ENCODE data around the gene YTHDC1. TPM values are rescaled to one million over a fixed set of nuclear protein-coding genes. Genes with fewer than 3 reads are reported as not detected.
A peak's percentile ranks its signal among the peaks of the same experiment; 100 is the strongest.

Gene YTHDC1
- total and polyA plus RNA-seq, 2 experiments from 2014 or later, result 29.8 to 38.0 TPM

DNA sequence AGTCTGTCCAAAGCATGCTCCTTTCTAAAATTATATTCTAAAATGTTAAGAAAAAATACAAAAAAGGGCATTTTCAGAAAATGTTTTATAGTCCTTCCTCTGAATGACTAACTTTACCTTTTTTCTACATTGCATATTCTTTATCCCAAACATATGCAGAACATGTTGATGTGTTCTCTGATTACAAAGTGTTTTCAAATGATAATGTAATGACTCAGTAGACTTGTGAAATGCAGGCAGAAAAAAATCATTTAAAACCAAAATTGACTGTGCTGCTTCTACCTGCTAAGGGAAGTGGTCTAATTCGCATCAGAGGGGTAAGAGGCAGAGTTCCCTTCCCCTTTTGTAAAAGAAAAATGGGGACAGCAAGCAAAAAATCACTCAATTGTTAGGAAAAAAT, 22.7 kb upstream of the YTHDC1 start:
- TF ChIP-seq EZH2phosphoT487 (IDR thresholded peaks at IDR 0.05; ENCODE audit: insufficient read depth, low read depth) (no peak), EZH2 (IDR thresholded peaks at IDR 0.05; ENCODE audit: insufficient read depth, poor library complexity, severe bottlenecking) (no peak)
- H3K27ac ChIP-seq, result peak overlapping the region; percentile 46
- DNase-seq, result peak; percentile 60
- H3K9ac ChIP-seq, result peak overlapping the region; percentile 13; the same call in 1 of the 2 replicates
- H3K4me3 ChIP-seq, result peak overlapping the region; percentile 64
- no peaks in the 10 kb centered on the region for H4K20me1 ChIP-seq (ENCODE audit: insufficient read depth)
- H3K79me2 ChIP-seq (ENCODE audit: insufficient read depth), result no peaks in the 10 kb centered on the region
- no peaks in the 10 kb centered on the region for H3K9me3 ChIP-seq (ENCODE audit: low read depth)
- no peaks in the 10 kb centered on the region for H3K9me2 ChIP-seq (ENCODE audit: insufficient read depth)
- H3K27me3 ChIP-seq (replicated peaks; ENCODE audit: insufficient read depth), result 0 out of 2 replicates have a peak, but pooled peaks cover 7% of the 10 kb centered on the region
- H3K4me2 ChIP-seq (ENCODE audit: unreplicated experiment), result peak overlapping the region; percentile 96
- H2AFZ ChIP-seq, result peak overlapping the region; percentile 91
- peaks cover 42% of the 10 kb centered on the region for H3K4me1 ChIP-seq (ENCODE audit: insufficient read depth)
- in situ Hi-C loops (cut with MboI), result loop anchor here (25.0 kb wide), 1 partner anchor 485 kb away; the partner anchor contains the start of gene TMPRSS11D
- no peaks in the 10 kb centered on the region for H3K36me3 ChIP-seq (ENCODE audit: low read depth)
- 84 to 88% methylated on average over 1 of the region's 1 CpG for WGBS, 2 experiments (ENCODE audit: low coverage in 1 of 2, low lambda C conversion rate in 2 of 2, missing lambda C conversion rate in 2 of 2)
- H3F3A ChIP-seq (ENCODE audit: insufficient read depth), result peaks cover 34% of the 10 kb centered on the region

DNA sequence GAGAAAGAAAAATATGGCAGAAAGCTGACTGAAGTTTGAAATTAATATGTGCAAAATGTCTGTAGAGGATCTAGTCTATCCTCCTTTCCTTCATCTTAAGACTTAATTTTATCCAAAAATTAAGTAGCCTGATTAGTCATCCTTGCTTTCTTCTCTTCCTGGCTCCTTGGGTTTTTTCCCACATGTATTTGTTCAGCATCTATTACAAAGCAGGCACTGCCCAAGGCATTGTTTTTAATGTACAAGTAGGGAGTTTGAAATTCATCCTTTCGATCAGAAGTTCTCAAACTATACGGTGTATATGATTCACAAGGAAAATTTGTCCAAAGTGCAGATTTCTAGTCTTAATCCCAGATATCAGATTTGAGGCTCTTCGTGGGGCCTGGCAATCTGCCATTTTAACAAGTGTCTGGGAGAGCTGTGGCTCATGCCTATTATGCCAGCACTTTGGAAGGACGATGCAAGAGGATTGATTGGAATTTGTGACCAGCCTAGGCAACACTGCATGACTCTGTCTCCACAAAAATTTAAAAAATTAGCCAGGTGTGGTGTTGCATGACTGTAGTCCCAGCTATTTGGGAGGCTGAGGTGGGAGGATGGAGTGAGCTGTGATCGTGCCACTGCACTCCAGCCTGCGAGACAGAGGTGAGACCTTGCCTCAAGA, 19.4 kb upstream of the YTHDC1 start:
- Histone ChIP-seq H3K9me2 (ENCODE audit: insufficient read depth) (no peaks in the 10 kb centered on the region), H3K27me3 (replicated peaks; ENCODE audit: insufficient read depth) (no peaks in the 10 kb centered on the region), H3K27ac (peak overlapping the region; percentile 85), H3K9me3 (ENCODE audit: low read depth) (no peaks in the 10 kb centered on the region), H3K4me2 (ENCODE audit: unreplicated experiment) (peak overlapping the region; percentile 72), H3K4me1 (ENCODE audit: insufficient read depth) (peaks cover 50% of the 10 kb centered on the region), H3K36me3 (ENCODE audit: low read depth) (no peaks in the 10 kb centered on the region), H3K9ac (peak overlapping the region; percentile 63), H4K20me1 (ENCODE audit: insufficient read depth) (no peaks in the 10 kb centered on the region), H3K4me3 (peak overlapping the region; percentile 35), H3K79me2 (ENCODE audit: insufficient read depth) (no peaks in the 10 kb centered on the region), H3F3A (ENCODE audit: insufficient read depth) (peaks cover 37% of the 10 kb centered on the region), H2AFZ (no peak overlapping the region)
- TF ChIP-seq EZH2 (IDR thresholded peaks at IDR 0.05; ENCODE audit: insufficient read depth, poor library complexity, severe bottlenecking), result no peak
- no peak for TF ChIP-seq EZH2phosphoT487 (IDR thresholded peaks at IDR 0.05; ENCODE audit: insufficient read depth, low read depth)
- DNase-seq, result peak; percentile 87
- 26 to 36% methylated on average over 6 of the region's 6 CpGs for WGBS, 2 experiments (ENCODE audit: low coverage in 1 of 2, low lambda C conversion rate in 2 of 2, missing lambda C conversion rate in 2 of 2)
- in situ Hi-C loops (cut with MboI), result loop anchor here (25.0 kb wide), 1 partner anchor 482 kb away; the partner anchor contains the start of gene TMPRSS11D

DNA sequence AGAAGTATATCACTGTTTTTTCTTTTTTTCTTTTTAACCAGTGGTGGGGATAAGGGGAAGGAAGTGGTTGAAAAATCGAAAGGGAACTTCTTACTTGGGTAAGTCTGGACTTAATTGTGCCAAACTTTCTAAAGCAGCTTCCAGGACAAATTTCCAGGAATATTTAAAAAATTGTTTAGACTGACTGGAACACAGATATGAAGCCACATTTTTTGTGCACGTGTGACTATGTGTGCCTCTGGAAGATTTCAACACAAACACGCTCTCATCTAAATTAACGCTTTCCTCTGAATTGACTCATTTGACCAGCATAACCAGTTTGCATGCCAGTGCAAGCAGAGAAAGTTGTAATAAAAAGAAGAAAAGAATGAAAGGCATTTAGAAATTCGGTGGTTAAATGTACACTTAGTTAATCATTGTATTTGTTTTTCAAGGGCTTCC, 18.8 kb upstream of the YTHDC1 start:
- H4K20me1 ChIP-seq (ENCODE audit: insufficient read depth), result no peaks in the 10 kb centered on the region
- peak; percentile 91 for DNase-seq
- in situ Hi-C loops (cut with MboI), result loop anchor here (25.0 kb wide), 1 partner anchor 481 kb away; the partner anchor contains the start of gene TMPRSS11D
- H3K9me2 ChIP-seq (ENCODE audit: insufficient read depth), result no peaks in the 10 kb centered on the region
- H3K9me3 ChIP-seq (ENCODE audit: low read depth), result no peaks in the 10 kb centered on the region
- H3K4me3 ChIP-seq, result peak overlapping the region; percentile 35
- no peaks in the 10 kb centered on the region for H3K27me3 ChIP-seq (replicated peaks; ENCODE audit: insufficient read depth)
- peak overlapping the region; percentile 85 for H3K27ac ChIP-seq
- no peaks in the 10 kb centered on the region for H3K79me2 ChIP-seq (ENCODE audit: insufficient read depth)
- H3K4me2 ChIP-seq (ENCODE audit: unreplicated experiment), result peak overlapping the region; percentile 72
- no peak for TF ChIP-seq EZH2 (IDR thresholded peaks at IDR 0.05; ENCODE audit: insufficient read depth, poor library complexity, severe bottlenecking)
- TF ChIP-seq EZH2phosphoT487 (IDR thresholded peaks at IDR 0.05; ENCODE audit: insufficient read depth, low read depth), result no peak
- peaks cover 46% of the 10 kb centered on the region for H3K4me1 ChIP-seq (ENCODE audit: insufficient read depth)
- H3K9ac ChIP-seq, result peak overlapping the region; percentile 63
- peaks cover 37% of the 10 kb centered on the region for H3F3A ChIP-seq (ENCODE audit: insufficient read depth)
- no peaks in the 10 kb centered on the region for H3K36me3 ChIP-seq (ENCODE audit: low read depth)
- no peak overlapping the region for H2AFZ ChIP-seq
- 0% methylated on average over 5 of the region's 5 CpGs for WGBS, 2 experiments (ENCODE audit: low coverage in 1 of 2, low lambda C conversion rate in 2 of 2, missing lambda C conversion rate in 2 of 2)

DNA sequence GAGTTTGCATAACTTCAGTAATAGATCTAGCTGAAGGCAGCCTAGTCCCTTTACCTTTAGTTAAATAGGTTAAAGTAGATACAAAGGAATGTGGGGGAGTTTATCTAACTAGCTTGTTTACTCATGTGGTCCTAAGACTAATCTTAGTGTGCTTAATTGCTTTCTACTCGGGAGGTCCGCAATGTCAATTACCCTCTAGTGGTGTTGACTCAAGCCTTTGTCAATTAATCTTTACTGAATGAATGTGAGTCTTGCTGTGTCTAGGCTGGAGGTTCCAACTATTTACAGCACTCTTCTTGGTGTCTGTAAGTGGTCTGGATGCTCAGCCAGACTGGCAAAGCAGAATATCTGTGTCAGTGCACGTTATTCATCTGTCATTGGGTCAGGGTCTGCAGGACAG, 17.9 kb upstream of the YTHDC1 start:
- Histone ChIP-seq H3K4me1 (ENCODE audit: insufficient read depth) (peaks cover 38% of the 10 kb centered on the region), H3K79me2 (ENCODE audit: insufficient read depth) (no peaks in the 10 kb centered on the region), H3K4me3 (no peak overlapping the region), H2AFZ (no peak overlapping the region), H3K27me3 (replicated peaks; ENCODE audit: insufficient read depth) (no peaks in the 10 kb centered on the region), H3K4me2 (ENCODE audit: unreplicated experiment) (no peak overlapping the region), H3K9me2 (ENCODE audit: insufficient read depth) (no peaks in the 10 kb centered on the region), H3F3A (ENCODE audit: insufficient read depth) (peaks cover 31% of the 10 kb centered on the region), H3K36me3 (ENCODE audit: low read depth) (no peaks in the 10 kb centered on the region), H4K20me1 (ENCODE audit: insufficient read depth) (no peaks in the 10 kb centered on the region), H3K9ac (no peak overlapping the region), H3K9me3 (ENCODE audit: low read depth) (no peaks in the 10 kb centered on the region), H3K27ac (peak overlapping the region; percentile 85)
- 49 to 50% methylated on average over 3 of the region's 3 CpGs for WGBS, 2 experiments (ENCODE audit: low coverage in 1 of 2, low lambda C conversion rate in 2 of 2, missing lambda C conversion rate in 2 of 2)
- in situ Hi-C loops (cut with MboI), result loop anchor here (25.0 kb wide), 1 partner anchor 481 kb away; the partner anchor contains the start of gene TMPRSS11D
- no peak for DNase-seq
- TF ChIP-seq EZH2 (IDR thresholded peaks at IDR 0.05; ENCODE audit: insufficient read depth, poor library complexity, severe bottlenecking) (no peak), EZH2phosphoT487 (IDR thresholded peaks at IDR 0.05; ENCODE audit: insufficient read depth, low read depth) (no peak)

Data from GM23248 (cell line).